GM21528 (cell line): ENCODE measurements around the gene ACP4.
"Not testable (repeated sequence)": the region's sequence is repeated elsewhere in the genome, so short reads cannot be mapped to it uniquely, and the experiment has no call there.

Experiments used
- ATAC-seq: cut with Tn5 transposase; IDR thresholded peaks from one replicate; pipeline ENCODE4 v1.9.1; 2021; ENCODE audit warnings: mild to moderate bottlenecking, moderate library complexity; ENCODE audit not compliant: unreplicated experiment, low FRiP score

The ACP4 gene

GRCh38 chr19:50773454-50773853 is 16.8 kb upstream of the ACP4 start:
- ATAC-seq: not testable (repeated sequence)

- ATAC-seq: no peak
Observed at GRCh38 chr19:50776131-50776530, 14.1 kb upstream of the ACP4 start.

GRCh38 chr19:50777261-50777660 is 13.0 kb upstream of the ACP4 start:
- no peak for ATAC-seq

GRCh38 chr19:50777830-50778303 is 12.3 kb upstream of the ACP4 start:
- no peak for ATAC-seq

- ATAC-seq: no peak
Observed at GRCh38 chr19:50778906-50779430, 11.2 kb upstream of the ACP4 start.

- no peak for ATAC-seq
Observed at GRCh38 chr19:50779504-50780457, 10.4 kb upstream of the ACP4 start.

GRCh38 chr19:50780753-50781435 is 9.3 kb upstream of the ACP4 start:
- no peak for ATAC-seq

GRCh38 chr19:50783848-50784152 is 6.4 kb upstream of the ACP4 start:
- ATAC-seq: not testable (repeated sequence)

GRCh38 chr19:50784710-50785109 is 5.5 kb upstream of the ACP4 start:
- no peak for ATAC-seq

- no peak for ATAC-seq
Observed at GRCh38 chr19:50785329-50785728, 4.9 kb upstream of the ACP4 start.

- ATAC-seq: no peak
Observed at GRCh38 chr19:50790922-50791467, 780 bp downstream of the ACP4 start.

- no peak for ATAC-seq
Observed at GRCh38 chr19:50791594-50792271, 1.5 kb downstream of the ACP4 start.

GRCh38 chr19:50792272-50793250 is 2.3 kb downstream of the ACP4 start:
- ATAC-seq: no peak

- no peak for ATAC-seq
Observed at GRCh38 chr19:50793558-50794065, 3.4 kb downstream of the ACP4 start.

- no peak for ATAC-seq
Observed at GRCh38 chr19:50794074-50794875, 4.1 kb downstream of the ACP4 start.

- no peak for ATAC-seq
Observed at GRCh38 chr19:50794876-50795663, 4.9 kb downstream of the ACP4 start.

GRCh38 chr19:50795664-50796073 is 5.5 kb downstream of the ACP4 start:
- no peak for ATAC-seq
